Measurements from ENCODE around the gene PKNOX2.

DNA sequence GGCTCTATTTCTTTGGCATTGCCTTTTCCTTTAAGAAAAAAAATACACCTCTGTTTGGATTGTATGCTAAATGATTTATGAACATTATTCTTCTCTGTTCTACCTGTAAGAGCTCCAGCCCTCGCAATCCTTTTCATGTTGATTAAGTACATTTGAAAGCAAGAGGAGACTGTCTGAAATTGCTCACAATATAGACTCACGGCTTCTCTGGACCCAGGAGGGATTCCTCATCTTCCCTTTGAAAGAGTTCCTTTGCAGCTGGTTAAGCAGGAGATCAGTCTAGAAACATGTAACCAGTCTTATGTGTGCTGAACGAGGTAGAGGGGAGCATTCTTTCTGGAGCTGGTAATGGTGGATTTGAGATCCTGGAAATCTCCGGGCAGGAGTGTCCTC, 47.4 kb downstream of the PKNOX2 start:
- TF ChIP-seq, protein P1, sequence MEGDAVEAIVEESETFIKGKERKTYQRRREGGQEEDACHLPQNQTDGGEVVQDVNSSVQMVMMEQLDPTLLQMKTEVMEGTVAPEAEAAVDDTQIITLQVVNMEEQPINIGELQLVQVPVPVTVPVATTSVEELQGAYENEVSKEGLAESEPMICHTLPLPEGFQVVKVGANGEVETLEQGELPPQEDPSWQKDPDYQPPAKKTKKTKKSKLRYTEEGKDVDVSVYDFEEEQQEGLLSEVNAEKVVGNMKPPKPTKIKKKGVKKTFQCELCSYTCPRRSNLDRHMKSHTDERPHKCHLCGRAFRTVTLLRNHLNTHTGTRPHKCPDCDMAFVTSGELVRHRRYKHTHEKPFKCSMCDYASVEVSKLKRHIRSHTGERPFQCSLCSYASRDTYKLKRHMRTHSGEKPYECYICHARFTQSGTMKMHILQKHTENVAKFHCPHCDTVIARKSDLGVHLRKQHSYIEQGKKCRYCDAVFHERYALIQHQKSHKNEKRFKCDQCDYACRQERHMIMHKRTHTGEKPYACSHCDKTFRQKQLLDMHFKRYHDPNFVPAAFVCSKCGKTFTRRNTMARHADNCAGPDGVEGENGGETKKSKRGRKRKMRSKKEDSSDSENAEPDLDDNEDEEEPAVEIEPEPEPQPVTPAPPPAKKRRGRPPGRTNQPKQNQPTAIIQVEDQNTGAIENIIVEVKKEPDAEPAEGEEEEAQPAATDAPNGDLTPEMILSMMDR (IDR thresholded peaks at IDR 0.05) = no peak
- TF ChIP-seq, protein P2, sequence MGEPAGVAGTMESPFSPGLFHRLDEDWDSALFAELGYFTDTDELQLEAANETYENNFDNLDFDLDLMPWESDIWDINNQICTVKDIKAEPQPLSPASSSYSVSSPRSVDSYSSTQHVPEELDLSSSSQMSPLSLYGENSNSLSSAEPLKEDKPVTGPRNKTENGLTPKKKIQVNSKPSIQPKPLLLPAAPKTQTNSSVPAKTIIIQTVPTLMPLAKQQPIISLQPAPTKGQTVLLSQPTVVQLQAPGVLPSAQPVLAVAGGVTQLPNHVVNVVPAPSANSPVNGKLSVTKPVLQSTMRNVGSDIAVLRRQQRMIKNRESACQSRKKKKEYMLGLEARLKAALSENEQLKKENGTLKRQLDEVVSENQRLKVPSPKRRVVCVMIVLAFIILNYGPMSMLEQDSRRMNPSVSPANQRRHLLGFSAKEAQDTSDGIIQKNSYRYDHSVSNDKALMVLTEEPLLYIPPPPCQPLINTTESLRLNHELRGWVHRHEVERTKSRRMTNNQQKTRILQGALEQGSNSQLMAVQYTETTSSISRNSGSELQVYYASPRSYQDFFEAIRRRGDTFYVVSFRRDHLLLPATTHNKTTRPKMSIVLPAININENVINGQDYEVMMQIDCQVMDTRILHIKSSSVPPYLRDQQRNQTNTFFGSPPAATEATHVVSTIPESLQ (CRISPR knock-in tag; IDR thresholded peaks at IDR 0.05) = no peak
- no peak for TF ChIP-seq ZNF121 (CRISPR knock-in tag; IDR thresholded peaks at IDR 0.05)

Measured in WTC11 (cell line).